Measurements from ENCODE around the gene IGLL5.

DNA sequence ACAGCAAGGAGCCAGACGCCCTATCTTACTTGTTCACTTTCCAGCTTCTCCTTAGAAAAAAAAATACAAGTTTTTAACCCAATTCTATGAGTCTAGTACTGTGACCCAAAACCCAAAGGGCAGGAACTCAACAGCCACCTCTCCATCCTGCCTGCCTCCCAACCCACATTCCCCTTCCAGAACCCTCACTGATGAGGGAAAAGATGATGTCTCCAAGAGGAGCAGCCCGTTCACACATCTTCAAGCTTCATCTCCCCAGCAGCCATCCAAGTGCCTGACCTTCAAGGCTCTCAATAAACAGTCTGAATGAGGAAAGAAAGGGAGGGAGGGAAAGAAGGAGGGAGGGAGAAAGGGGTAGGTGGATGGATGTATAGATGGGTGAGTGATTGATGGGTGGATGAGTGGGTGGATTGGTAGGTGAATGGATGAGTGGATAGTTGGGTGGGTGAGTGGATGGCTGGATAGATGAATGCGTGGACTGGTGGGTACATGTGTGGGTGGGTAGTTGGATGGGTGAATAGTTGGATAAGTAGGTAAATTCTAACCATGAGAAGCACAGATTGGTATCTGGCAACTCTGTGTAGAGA is 50.4 kb downstream of the IGLL5 start:
- TF ChIP-seq CTCF (IDR thresholded peaks at IDR 0.05; ENCODE audit: low read depth, low read length, poor library complexity, severe bottlenecking) (no peak), EZH2phosphoT487 (IDR thresholded peaks at IDR 0.05; ENCODE audit: borderline replicate concordance, low read length) (no peak)

Measured in DOHH2 (cell line).